SK-N-DZ (cell line): ENCODE results near the gene TSSC4.

Experiments used
- DNase-seq: peaks from one replicate; pipeline ENCODE4 v3.0.0-alpha.2; 2015; ENCODE audit warnings: low spot score

The TSSC4 gene

GRCh38 chr11:2400762-2401435 lies 349 bp downstream of the TSSC4 start:
- DNase-seq, result no peak

GRCh38 chr11:2401436-2401984 lies 960 bp downstream of the TSSC4 start:
- DNase-seq, result no peak

GRCh38 chr11:2402106-2402505 lies 1.6 kb downstream of the TSSC4 start:
- DNase-seq, result no peak

- DNase-seq, result no peak
Measured at GRCh38 chr11:2402890-2403645, 2.5 kb downstream of the TSSC4 start.

- no peak for DNase-seq
Measured at GRCh38 chr11:2404735-2405196, 4.2 kb downstream of the TSSC4 start.

- no peak for DNase-seq
Measured at GRCh38 chr11:2406451-2406850, 5.9 kb downstream of the TSSC4 start.

- no peak for DNase-seq
Measured at GRCh38 chr11:2406878-2407410, 6.4 kb downstream of the TSSC4 start.

- DNase-seq, result peak; percentile 56
Measured at GRCh38 chr11:2408671-2409070, 8.1 kb downstream of the TSSC4 start.

GRCh38 chr11:2409126-2409525 lies 8.6 kb downstream of the TSSC4 start:
- peak; percentile 94 for DNase-seq

- DNase-seq, result peak; percentile 60
Measured at GRCh38 chr11:2409611-2410468, 9.3 kb downstream of the TSSC4 start.

- DNase-seq, result no peak
Measured at GRCh38 chr11:2410616-2411015, 10.1 kb downstream of the TSSC4 start.

GRCh38 chr11:2411446-2412305 lies 11.1 kb downstream of the TSSC4 start:
- DNase-seq, result no peak

- no peak for DNase-seq
Measured at GRCh38 chr11:2412323-2412722, 11.8 kb downstream of the TSSC4 start.

GRCh38 chr11:2413742-2414579 lies 13.4 kb downstream of the TSSC4 start:
- no peak for DNase-seq

- DNase-seq, result no peak
Measured at GRCh38 chr11:2414616-2415015, 14.1 kb downstream of the TSSC4 start.

GRCh38 chr11:2415171-2415570 lies 14.6 kb downstream of the TSSC4 start:
- no peak for DNase-seq

- DNase-seq, result no peak
Measured at GRCh38 chr11:2415601-2416380, 15.2 kb downstream of the TSSC4 start.

GRCh38 chr11:2416765-2417164 lies 16.2 kb downstream of the TSSC4 start:
- no peak for DNase-seq
